Esophagus (tissue), 2 donors: ENCODE results near the gene OR2J2. TPM values are rescaled to one million over a fixed set of nuclear protein-coding genes. Genes with fewer than 3 reads are reported as not detected.
"Not testable (repeated sequence)": the region's sequence is repeated elsewhere in the genome, so short reads cannot be mapped to it uniquely, and the experiment has no call there.

Source experiments
- H3K27ac ChIP-seq, 2 donors: one replicate each; pipeline ENCODE4 v1.5.1; 2013; ENCODE audit warnings: low read depth in 2 of 2, mild to moderate bottlenecking in 2 of 2, inconsistent platforms in 1 of 2, low read length in 1 of 2, moderate library complexity in 1 of 2
- H3K27me3 ChIP-seq, 2 donors: one replicate each; pipeline ENCODE4 v1.6.1; 2013; ENCODE audit warnings: low read length in 2 of 2, control low read depth in 1 of 2, mild to moderate bottlenecking in 1 of 2; ENCODE audit not compliant: insufficient read depth in 2 of 2, control insufficient read depth in 1 of 2
- H3K36me3 ChIP-seq, 2 donors: one replicate each; pipeline ENCODE4 v1.6.1; 2013; ENCODE audit warnings: low read length in 1 of 2; ENCODE audit not compliant: control insufficient read depth in 2 of 2, insufficient read depth in 2 of 2
- H3K4me1 ChIP-seq, 2 donors: one replicate each; pipeline ENCODE4 v1.6.1; 2013; ENCODE audit warnings: low read length in 1 of 2; ENCODE audit not compliant: control insufficient read depth in 2 of 2, insufficient read depth in 2 of 2
- H3K4me3 ChIP-seq, 2 donors: one replicate each; pipeline ENCODE4 v1.5.1; 2013; ENCODE audit warnings: low read length in 2 of 2, mild to moderate bottlenecking in 2 of 2, low read depth in 1 of 2, moderate library complexity in 1 of 2
- H3K9me3 ChIP-seq, 2 donors: one replicate each; pipeline ENCODE4 v1.6.1; 2013; ENCODE audit warnings: mild to moderate bottlenecking in 2 of 2, low read depth in 1 of 2, low read length in 1 of 2, moderate library complexity in 1 of 2; ENCODE audit not compliant: control insufficient read depth in 2 of 2, insufficient read depth in 1 of 2
- WGBS, 2 donors: extraction: QIAGEN DNeasy Blood & Tissue Kit; methylation state at CpG; one replicate each; pipeline ENCODE4 v1.1.7; 2013; 5-methylcytosine and 5-hydroxymethylcytosine counted together
- polyA plus RNA-seq, 2 donors: library from polyadenylated mRNA; stranded (reverse); fragments of 200-250 nt; gene quantifications; one replicate each; pipeline ENCODE4 v1.2.3, GENCODE V29; 2013
- donor health status: healthy with polysubstance abuse.
- donor health status: Bipolar disorder and iron deficiency.

The OR2J2 gene
- polyA plus RNA-seq, 2 donors, result not detected

GRCh38 chr6:29216528-29216927 is 45.8 kb downstream of the OR2J2 start:
- H3K9me3 ChIP-seq, result no peaks in the 10 kb centered on the region
- H3K27me3 ChIP-seq, result no peaks in the 10 kb centered on the region
- H3K4me3 ChIP-seq, result no peak overlapping the region
- H3K4me1 ChIP-seq, result no peaks in the 10 kb centered on the region
- H3K36me3 ChIP-seq, result no peaks in the 10 kb centered on the region
- H3K27ac ChIP-seq, result no peak overlapping the region

- H3K9me3 ChIP-seq, H3K36me3 ChIP-seq, H3K4me1 ChIP-seq, H3K27ac ChIP-seq, H3K27me3 ChIP-seq, H3K4me3 ChIP-seq: not testable (repeated sequence)
- WGBS, 2 donors, result 64 to 66% methylated on average over 2 of the region's 2 CpGs
Observed at GRCh38 chr6:29217242-29217641, 46.5 kb downstream of the OR2J2 start.

- 41 to 47% methylated on average over 1 of the region's 1 CpG for WGBS, 2 donors
- H3K4me1 ChIP-seq, H3K9me3 ChIP-seq, H3K27me3 ChIP-seq, H3K27ac ChIP-seq, H3K36me3 ChIP-seq, H3K4me3 ChIP-seq: not testable (repeated sequence)
Observed at GRCh38 chr6:29218056-29218455, 47.3 kb downstream of the OR2J2 start.

Other genes with a start within 250 kb of the OR2J2 start
- 10 to 100 TPM; 13.3 to 15.8 TPM for gene TRIM27, start 246.9 kb upstream of the OR2J2 start, polyA plus RNA-seq
- gene ZNF311, start 165.6 kb upstream of the OR2J2 start, polyA plus RNA-seq, result 1 to 10 TPM in 1 of 2 donors, under 1 TPM in 1; 0.46 to 1.2 TPM
- not detected for gene OR2W1, start 125.7 kb upstream of the OR2J2 start, polyA plus RNA-seq
- not detected for gene OR2B3, start 83.6 kb upstream of the OR2J2 start, polyA plus RNA-seq
- gene OR2J1, start 71.4 kb upstream of the OR2J2 start, polyA plus RNA-seq, result not detected
- gene OR2J3, start 62.8 kb upstream of the OR2J2 start, polyA plus RNA-seq, result not detected
- not detected for gene OR14J1, start 130.8 kb downstream of the OR2J2 start, polyA plus RNA-seq
- gene OR5V1, start 198.0 kb downstream of the OR2J2 start, polyA plus RNA-seq, result not detected
- not detected for gene OR12D3, start 204.4 kb downstream of the OR2J2 start, polyA plus RNA-seq
- not detected for gene OR12D2, start 224.7 kb downstream of the OR2J2 start, polyA plus RNA-seq
- gene OR12D1, start 244.0 kb downstream of the OR2J2 start, polyA plus RNA-seq, result not detected